Endothelial cell of umbilical vein (primary cell): ENCODE data around the gene RIMS4. TPM values are rescaled to one million over a fixed set of nuclear protein-coding genes. Genes with fewer than 3 reads are reported as not detected.

ENCODE experiments used
- BruUV-seq: library from RNA; stranded (reverse); fragments of 400-500 nt; replicated peaks from 2 replicates; lab custom pipeline; 2021; lab: Mats Ljungman, UMichigan
- CTCF ChIA-PET: fragments of 300-600, 350-600 bp; sonication (Branson Sonifier 250); formaldehyde crosslinking; loops from one replicate; lab custom pipeline; 2021; ENCODE audit warnings: antibody characterized with exemption, inconsistent platforms; lab: Charles Lee
- POLR2A ChIA-PET: fragments of 300-600, 350-600 bp; sonication (Branson Sonifier 250); formaldehyde crosslinking; loops from one replicate; lab custom pipeline; 2021; ENCODE audit warnings: antibody characterized with exemption, inconsistent platforms; lab: Charles Lee
- DNase-seq: peaks from one replicate; pipeline ENCODE4 v3.0.0-alpha.2; 2011; ENCODE audit warnings: low read depth, low spot score
- FAIRE-seq: peaks from 2 replicates; lab custom pipeline; 2011; peaks lifted over from hg19 to GRCh38; lab: Jason Lieb, UNC
- H2AFZ ChIP-seq: 2 replicates; pipeline ENCODE4 v1.6.0; 2012; ENCODE audit warnings: low read depth, low read length, control low read depth, inconsistent platforms
- H3K27ac ChIP-seq: 2 replicates; pipeline ENCODE4 v1.5.1; 2011; ENCODE audit warnings: low read depth, mild to moderate bottlenecking, control low read depth, low read length, moderate library complexity; ENCODE audit not compliant: insufficient read depth
- H3K27me3 ChIP-seq, 2 experiments: 2 replicates each; pipeline versions ENCODE4 v1.6.0 to v1.6.1; 2011; ENCODE audit warnings: low read length in 2 of 2, mixed read lengths in 1 of 2; ENCODE audit not compliant: control insufficient read depth in 2 of 2, insufficient read depth in 2 of 2
- H3K36me3 ChIP-seq, 2 experiments: 2 replicates in 1 of 2; 3 replicates in 1 of 2; pipeline ENCODE4 v1.5.1; 2011; ENCODE audit warnings: low read length in 2 of 2, mild to moderate bottlenecking in 1 of 2, moderate library complexity in 1 of 2; ENCODE audit not compliant: control insufficient read depth in 2 of 2, insufficient read depth in 2 of 2; ENCODE audit errors: extremely low read depth in 1 of 2
- H3K4me1 ChIP-seq: 3 replicates; pipeline ENCODE4 v1.5.1; 2011; ENCODE audit warnings: mild to moderate bottlenecking, low read length; ENCODE audit not compliant: control insufficient read depth, insufficient read depth; ENCODE audit errors: extremely low read depth
- H3K4me2 ChIP-seq: 2 replicates; pipeline ENCODE4 v1.6.1; 2011; ENCODE audit warnings: low read length, control low read depth, mixed read lengths; ENCODE audit not compliant: insufficient read depth
- H3K4me3 ChIP-seq, 3 experiments: fragments of 200-600 bp in 1 of 3; sonication (generic), shearing (Covaris generic) in 1 of 3; replicated peaks in 1 of 3; 2 replicates each; pipeline ENCODE4 v1.5.1; 2011 to 2016; ENCODE audit warnings: control low read depth in 3 of 3, low read length in 3 of 3, mild to moderate bottlenecking in 2 of 3, inconsistent platforms in 1 of 3, low read depth in 1 of 3, moderate library complexity in 1 of 3; ENCODE audit not compliant: insufficient read depth in 1 of 3
- H3K79me2 ChIP-seq: 2 replicates; pipeline ENCODE4 v1.6.0; 2012; ENCODE audit warnings: low read length, inconsistent platforms; ENCODE audit not compliant: control insufficient read depth, insufficient read depth
- H3K9ac ChIP-seq: replicated peaks from 2 replicates; pipeline ENCODE3; 2011; ENCODE audit warnings: low read length, control low read depth; ENCODE audit not compliant: insufficient read depth; ENCODE audit errors: extremely low read depth
- H3K9me1 ChIP-seq: replicated peaks from 3 replicates; pipeline ENCODE4 v1.6.0; 2011; ENCODE audit warnings: mild to moderate bottlenecking, low read length; ENCODE audit not compliant: control insufficient read depth, insufficient read depth; ENCODE audit errors: extremely low read depth
- H3K9me3 ChIP-seq: replicated peaks from 2 replicates; pipeline ENCODE4 v1.5.1; 2012; ENCODE audit warnings: low read length, inconsistent platforms; ENCODE audit not compliant: control insufficient read depth, insufficient read depth
- H4K20me1 ChIP-seq: replicated peaks from 2 replicates; pipeline ENCODE3; 2011; ENCODE audit warnings: mild to moderate bottlenecking, low read length; ENCODE audit not compliant: control insufficient read depth, insufficient read depth; ENCODE audit errors: extremely low read depth
- CTCF ChIP-seq, 2 donors: IDR thresholded peaks; 1 replicate in 1 of 2; 2 replicates in 1 of 2; pipeline ENCODE4 v1.5.1; 2011; ENCODE audit warnings: low read length in 2 of 2, mild to moderate bottlenecking in 2 of 2, moderate library complexity in 2 of 2, control low read depth in 1 of 2, inconsistent platforms in 1 of 2, low read depth in 1 of 2; ENCODE audit not compliant: insufficient read depth in 1 of 2; ENCODE audit errors: extremely low read depth in 1 of 2
- EZH2 ChIP-seq: IDR thresholded peaks from 2 replicates; pipeline ENCODE4 v1.6.1; 2012; ENCODE audit warnings: borderline replicate concordance, low read depth, mild to moderate bottlenecking, moderate library complexity, low read length, inconsistent platforms; ENCODE audit not compliant: severe bottlenecking
- FOS ChIP-seq: IDR thresholded peaks from 2 replicates; pipeline ENCODE4 v1.6.1; 2011; ENCODE audit warnings: mild to moderate bottlenecking, low read length, moderate library complexity, borderline replicate concordance; ENCODE audit not compliant: insufficient read depth
- GATA2 ChIP-seq: IDR thresholded peaks from 2 replicates; pipeline ENCODE4 v1.7.0; 2011; ENCODE audit warnings: low read depth, mild to moderate bottlenecking, moderate library complexity, mixed read lengths, low read length; ENCODE audit not compliant: insufficient read length, insufficient read depth
- JUN ChIP-seq: IDR thresholded peaks from 2 replicates; pipeline ENCODE4 v1.6.1; 2011; ENCODE audit warnings: borderline replicate concordance, low read depth; ENCODE audit not compliant: insufficient read length, insufficient read depth
- MAX ChIP-seq: IDR thresholded peaks from 2 replicates; pipeline ENCODE4 v1.6.1; 2011; ENCODE audit not compliant: insufficient read depth, insufficient read length
- MYC ChIP-seq: IDR thresholded peaks from one replicate; pipeline ENCODE4 v1.6.1; 2011; ENCODE audit warnings: mild to moderate bottlenecking, low read depth, low read length
- POLR2A ChIP-seq: IDR thresholded peaks from 2 replicates; pipeline ENCODE4 v1.6.1; 2012; ENCODE audit warnings: low read depth, mild to moderate bottlenecking, control low read depth, low read length
- POLR2AphosphoS5 ChIP-seq: IDR thresholded peaks from 2 replicates; pipeline ENCODE4 v1.6.1; 2012; ENCODE audit warnings: low read depth, mild to moderate bottlenecking, control low read depth, low read length, moderate library complexity; ENCODE audit not compliant: insufficient read depth
- dilution Hi-C: fragments of 300-500 bp; cut with MboI; formaldehyde crosslinking; loops from one replicate; pipeline ENCODE4 v1.15.0; 2019; ENCODE audit warnings: low sequenced_read_pairs; ENCODE audit not compliant: extremely low pct_ligation_motif_present
- intact Hi-C: fragments of 100-400 bp; cut with micrococcal nuclease; formaldehyde crosslinking; loops from one replicate; pipeline ENCODE4 v1.10.0; 2022
- polyA plus RNA-seq, 4 experiments: library from polyadenylated mRNA; depleted of rRNA in 3 of 4; stranded (reverse) in 3 of 4; unstranded in 1 of 4; fragments of >200 nt; gene quantifications; 2 replicates each; pipeline versions ENCODE4 v1.2.1 to v1.2.3, GENCODE V29; 2011 to 2012; ENCODE audit warnings: missing spikeins in 1 of 4
- total RNA-seq: library from RNA; stranded (reverse); gene quantifications from 2 replicates; pipeline ENCODE4 v1.2.3, GENCODE V29; 2021

Gene RIMS4
- total and polyA plus RNA-seq, 2 donors (not counting 3 experiments of a cell fraction or from before 2014, with no cell fraction given), result not detected

DNA sequence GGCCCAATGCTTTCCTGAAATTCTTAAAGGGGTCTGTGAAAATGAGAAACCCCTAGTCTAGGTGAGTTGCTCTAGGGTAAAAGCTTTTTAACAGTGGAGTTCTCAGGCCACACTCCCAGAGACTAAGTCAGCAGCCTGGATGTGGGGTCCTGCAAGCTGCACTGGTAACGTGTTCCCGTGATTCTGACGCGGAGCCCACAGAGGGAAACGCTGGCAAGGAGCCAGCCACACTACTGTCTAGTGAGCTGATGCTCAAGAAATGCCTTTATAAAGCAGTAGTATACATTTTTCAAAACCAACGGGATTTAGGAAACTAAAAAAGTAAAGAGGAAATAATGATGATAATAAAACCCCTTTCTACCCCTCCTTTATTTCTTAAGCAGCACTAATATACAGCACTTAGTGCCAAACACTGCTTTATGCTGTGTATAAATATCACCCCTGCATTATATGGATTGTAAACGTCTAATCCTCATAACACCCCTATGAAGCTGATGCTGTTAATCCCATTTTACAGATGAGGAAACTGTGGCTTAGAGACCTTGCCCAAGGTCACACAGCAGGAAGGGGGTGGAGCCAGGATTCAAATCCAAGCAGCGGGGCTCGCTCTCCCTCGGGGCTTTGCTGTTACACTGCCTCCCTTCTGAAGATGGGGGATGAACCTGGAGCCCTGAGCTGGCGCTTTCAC, 39.7 kb downstream of the RIMS4 start:
- TF ChIP-seq MYC (no peak), EZH2 (no peak), POLR2AphosphoS5 (no peak), JUN (no peak), CTCF (IDR thresholded peaks at IDR 0.05; ENCODE audit: extremely low read depth in 1 of 2, insufficient read depth in 1 of 2, low read depth in 1 of 2, low read length in 2 of 2) (no peak), MAX (no peak), GATA2 (no peak), POLR2A (no peak), FOS (no peak)
- H3K4me3 ChIP-seq, result no peak overlapping the region
- no peaks in the 10 kb centered on the region for H3K9me1 ChIP-seq
- no peaks in the 10 kb centered on the region for H3K27me3 ChIP-seq
- no peak for FAIRE-seq
- dilution Hi-C loops, result no loop called here
- H3K27ac ChIP-seq, result no peak overlapping the region
- CTCF ChIA-PET, result interaction anchor here (1.5 kb wide), 1 partner anchor 13 kb away, joined by 3 read pairs; no protein-coding TSS in a partner anchor
- no peak overlapping the region for H3K4me2 ChIP-seq
- H3K9me3 ChIP-seq, result no peaks in the 10 kb centered on the region
- H2AFZ ChIP-seq, result no peak overlapping the region
- no peaks in the 10 kb centered on the region for H3K79me2 ChIP-seq
- no peaks in the 10 kb centered on the region for H3K36me3 ChIP-seq
- POLR2A ChIA-PET, result no interaction called here
- intact Hi-C loops, result no loop called here
- no peak overlapping the region for H3K9ac ChIP-seq
- no peaks in the 10 kb centered on the region for H4K20me1 ChIP-seq
- BruUV-seq, result no TSS peak
- no peaks in the 10 kb centered on the region for H3K4me1 ChIP-seq
- DNase-seq, result no peak
